Iris pigment epithelial cell (primary cell): ENCODE measurements around the gene MCC.

Experiments
- DNase-seq: peaks from one replicate; pipeline ENCODE4 v3.0.0-alpha.2; 2011; ENCODE audit warnings: low read depth

The MCC gene

DNA sequence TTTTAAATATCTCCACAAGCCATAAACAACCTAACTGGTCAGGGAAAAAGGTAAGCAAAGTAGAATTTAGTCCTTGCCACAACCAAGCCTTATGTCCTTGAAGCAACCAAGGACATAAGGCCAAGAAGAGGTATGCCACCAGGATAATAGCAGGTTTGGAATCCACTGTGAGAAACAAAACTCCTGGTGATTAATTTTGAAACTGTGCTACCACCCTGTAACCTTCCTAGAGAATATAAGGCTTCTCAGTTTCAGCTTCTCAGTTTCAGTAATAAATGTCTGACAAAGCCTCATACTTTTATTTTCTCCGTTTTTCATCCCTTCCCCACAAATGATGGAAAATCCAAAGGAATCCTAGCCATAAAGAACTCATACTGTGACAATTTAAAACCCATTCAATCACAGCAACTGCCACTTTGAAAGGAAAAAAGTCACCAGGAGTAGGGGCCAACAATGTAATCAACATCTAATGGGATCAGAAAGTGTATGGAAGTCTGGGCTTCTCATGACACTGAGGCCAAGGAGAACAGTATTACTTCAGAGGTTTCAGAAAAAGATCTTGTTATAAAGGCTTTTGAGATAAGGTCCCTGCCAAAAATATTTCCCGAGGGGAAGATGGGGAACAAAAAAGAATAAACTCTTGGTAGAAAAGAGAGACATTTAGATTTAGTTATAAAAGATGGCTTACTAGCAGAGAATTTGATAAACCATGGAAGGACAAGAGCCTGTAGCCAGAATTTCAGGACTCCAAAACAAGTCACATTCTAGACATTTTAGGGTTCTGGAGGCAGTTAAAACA lies 242.6 kb downstream of the MCC start:
- DNase-seq: no peak

DNA sequence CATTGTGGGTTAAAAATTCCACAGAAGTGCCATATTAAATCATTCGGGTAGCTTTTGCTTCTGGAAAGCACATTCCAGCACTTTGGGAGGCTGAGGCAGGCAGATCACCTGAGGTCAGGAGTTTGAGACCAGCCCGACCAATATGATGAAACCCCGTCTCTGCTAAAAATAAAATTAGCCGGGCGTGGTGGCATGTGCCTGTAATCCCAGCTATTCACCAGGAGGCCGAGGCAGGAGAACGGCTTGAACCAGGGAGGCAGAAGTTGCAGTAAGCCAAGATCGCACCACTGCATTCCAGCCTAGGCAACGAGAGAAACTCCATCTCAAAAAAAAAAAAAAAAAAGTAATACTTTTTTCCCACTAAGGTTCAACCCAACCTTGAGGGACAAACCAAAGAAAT lies 243.3 kb downstream of the MCC start:
- DNase-seq: no peak

DNA sequence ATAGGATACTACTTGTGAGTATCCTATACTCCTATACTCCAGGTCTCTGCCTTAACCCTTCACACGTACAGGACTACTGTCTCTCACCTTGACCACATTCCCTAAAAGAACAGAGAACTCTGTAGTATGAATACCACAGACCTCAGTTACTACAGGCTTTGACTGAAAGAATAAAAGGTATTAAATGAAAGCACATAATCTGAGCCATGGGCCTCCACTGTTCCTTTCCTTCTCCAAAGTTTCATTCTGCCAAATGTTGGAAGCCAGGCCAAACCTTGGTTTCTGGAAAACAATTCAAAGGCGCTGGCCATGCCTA lies 244.9 kb downstream of the MCC start:
- no peak for DNase-seq

DNA sequence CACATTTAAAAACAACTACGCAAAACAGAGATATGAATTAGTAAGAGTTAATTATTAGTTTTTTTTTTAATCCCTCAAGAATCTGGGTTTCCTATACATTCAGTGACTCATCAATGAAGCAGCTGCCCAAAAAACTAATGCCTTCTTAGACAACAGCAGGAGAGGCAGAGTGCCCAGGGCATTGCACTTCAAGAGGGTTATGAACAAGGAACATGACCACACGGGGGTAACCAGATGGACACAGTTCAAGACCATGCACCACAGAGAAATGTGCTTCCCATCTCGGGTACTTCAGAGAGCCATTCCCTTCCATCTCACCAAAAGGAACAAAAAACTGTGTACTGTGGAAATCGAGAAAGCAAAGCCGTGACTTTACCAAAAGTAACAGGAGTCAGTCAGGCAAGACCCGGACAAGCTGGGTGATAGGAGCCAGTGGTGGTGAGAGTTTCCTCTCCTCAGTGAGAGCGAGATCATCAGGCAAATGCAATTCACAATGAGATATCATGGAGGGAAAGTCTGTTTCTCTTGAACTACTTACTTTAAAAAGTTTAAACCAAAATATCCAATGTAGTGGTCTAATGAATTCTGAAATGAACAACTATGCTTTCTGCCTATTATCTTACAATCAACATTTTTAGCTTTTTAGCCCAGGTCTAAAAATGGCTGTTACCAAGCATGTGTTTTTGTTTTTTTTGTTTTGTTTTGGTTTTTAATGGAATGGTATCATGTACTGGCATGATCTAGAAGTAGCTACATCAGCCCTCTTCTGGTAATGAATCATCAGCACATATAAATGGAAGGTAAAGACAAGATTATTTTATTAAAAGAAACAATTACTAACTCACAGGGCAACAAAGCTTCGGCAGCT lies 245.5 kb downstream of the MCC start:
- DNase-seq: no peak

DNA sequence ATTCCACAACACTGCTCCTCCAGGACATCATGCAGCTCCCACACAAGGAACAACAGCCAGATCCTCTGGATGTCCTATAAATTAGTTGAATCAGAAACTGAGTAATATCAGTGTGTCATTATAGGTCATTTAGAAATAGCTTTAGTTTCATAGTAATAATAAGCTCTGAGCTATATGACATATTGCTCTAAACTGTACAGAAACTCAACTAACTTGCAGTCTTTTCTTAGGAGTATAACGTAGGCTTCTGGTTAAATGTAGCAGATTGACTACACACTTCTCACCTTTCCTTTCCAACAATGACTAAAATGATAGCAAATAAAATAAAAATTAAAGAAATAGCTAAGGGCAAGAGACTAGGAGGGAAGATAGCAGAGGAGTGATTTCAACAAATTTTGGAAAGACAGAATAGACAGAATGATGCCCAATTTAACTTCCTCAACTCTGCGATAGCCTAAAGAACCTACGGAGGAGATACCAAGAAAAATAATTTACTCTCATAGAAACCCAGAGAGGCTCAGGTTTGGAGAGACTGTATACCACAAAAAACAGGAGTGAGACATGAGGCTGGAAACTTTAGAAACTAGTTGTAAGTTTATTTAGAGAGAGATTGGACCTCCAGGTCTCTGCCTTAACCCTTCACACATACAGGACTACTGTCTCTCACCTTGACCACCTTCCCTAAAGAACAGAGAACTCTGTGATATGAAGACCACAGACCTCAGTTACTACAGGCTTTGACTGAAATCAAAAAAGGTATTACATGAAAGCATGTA lies 247.1 kb downstream of the MCC start:
- no peak for DNase-seq

DNA sequence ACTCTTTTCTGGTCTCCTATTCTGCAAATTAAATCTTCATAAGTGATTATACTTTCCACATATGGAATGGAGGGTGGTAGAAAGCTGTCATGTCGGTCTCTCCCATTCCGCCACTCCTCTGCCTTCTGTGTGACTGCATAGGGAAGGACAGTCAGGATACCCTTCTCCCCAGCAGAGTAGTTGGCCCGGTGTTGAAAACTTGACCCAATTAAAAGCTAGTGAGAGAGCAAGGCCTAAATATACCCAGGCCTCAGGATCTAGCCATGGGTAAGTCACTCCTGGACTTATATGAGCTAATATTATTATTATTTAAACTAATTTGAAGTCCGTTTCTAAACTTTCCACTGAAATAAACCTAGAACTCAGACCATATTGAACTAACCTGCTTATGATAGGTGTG lies 248.2 kb downstream of the MCC start:
- DNase-seq: no peak

DNA sequence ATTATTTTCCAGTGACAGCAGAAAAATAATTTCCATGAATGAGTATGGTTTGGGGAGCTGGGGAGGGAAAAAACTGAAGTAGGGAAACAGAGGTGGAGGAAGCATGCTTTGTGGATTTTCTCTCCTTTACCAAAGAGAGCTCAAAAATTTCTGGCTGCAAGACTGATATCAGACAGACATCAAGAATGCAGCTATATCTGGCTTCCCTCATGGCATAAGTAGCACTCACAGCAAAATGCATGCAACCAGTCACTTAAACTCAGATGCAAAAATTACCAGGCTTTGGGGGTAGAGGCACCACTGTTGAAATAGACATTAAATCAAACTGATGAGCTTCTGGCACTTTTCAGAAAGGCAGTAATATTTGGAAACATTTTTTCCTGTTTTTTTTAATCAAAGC lies 250.4 kb downstream of the MCC start:
- no peak for DNase-seq

DNA sequence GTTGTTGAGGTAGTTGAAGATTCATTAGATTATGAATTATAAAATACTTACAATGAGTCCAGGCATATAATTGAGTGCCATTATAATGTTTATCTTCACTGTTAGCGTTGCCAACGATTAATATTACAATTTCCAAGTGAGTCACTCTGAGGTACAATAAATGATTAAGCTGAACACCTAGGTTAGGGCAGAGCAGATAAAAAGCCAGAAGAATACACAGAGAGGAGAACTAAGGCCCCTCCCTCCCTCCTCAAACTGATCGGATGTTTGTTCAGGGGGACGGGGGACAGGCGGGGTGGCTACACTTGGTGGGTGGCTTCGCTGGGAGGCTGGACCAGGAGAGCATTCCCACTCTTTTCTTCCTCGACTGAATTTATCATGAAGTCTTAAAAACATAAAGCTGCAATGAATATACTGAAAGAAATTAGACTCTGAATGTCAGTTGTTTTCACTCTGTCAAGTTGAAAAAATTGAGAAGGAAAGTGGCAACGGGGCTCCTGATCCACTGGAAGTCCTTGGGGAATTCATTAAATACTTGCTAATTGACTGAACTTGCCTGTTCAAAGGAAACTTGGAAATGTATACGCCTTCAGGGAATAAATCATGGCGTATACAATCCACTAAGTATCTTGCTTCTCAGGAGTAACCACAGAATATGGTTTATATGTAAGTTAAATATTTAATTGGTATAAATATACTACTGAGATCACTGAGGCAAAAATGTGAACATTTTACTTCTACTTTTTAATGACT lies 251.5 kb downstream of the MCC start:
- DNase-seq: no peak

DNA sequence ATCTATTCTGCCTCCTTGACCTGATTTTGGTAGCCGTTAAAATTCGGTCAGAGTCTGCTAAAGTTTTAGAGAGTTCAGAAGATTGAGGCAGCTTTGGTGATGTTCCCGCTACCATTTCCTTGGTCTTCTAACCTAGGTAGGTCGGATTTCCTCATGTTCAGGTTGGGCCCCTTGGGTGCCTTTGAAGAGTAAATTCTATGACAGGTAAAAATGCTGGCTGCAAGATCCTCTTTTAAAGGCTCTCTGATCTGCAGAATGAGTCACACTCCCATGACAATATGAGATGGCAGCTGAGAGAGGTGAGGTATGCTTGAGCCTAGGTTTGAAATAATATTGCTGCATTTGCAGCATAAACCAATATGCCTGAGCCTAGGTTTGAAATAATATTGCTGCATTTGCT lies 252.4 kb downstream of the MCC start:
- DNase-seq: no peak

DNA sequence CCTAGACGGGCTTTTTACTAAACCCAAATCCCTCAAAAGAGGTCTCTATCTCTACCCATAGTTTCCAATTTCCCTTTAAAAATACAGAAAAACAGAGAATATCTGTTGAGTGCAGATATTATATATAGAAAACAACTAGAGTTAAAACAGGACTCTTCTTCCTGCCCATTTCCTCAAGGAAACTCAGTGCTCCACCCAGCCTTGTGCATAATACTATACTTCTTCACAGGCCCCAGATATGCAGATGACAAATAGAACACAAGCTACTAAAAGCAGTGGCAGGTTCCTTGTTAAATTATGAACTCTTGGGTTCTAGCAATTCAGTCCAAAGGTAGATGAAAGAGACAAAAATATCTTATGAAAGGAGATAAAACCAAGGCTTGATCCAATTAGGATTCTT lies 253.7 kb downstream of the MCC start:
- no peak for DNase-seq

DNA sequence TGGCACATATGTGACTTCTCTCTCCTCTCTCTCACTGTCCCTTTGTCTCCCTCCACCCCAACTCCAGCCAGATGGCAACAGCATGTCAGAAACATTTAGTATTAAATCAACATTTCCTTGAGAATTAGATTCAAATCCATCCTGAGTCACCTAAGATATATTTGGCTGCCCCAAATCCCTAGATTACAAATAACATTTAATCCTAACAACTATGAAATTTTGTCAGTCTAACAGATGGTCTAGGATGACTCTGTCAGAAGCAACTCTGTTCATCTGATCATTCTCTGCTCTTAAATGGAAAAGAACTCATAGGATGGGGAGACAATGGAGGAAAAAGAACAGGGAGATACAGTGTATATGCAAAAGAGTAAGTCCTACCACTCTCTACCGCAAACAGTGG lies 254.6 kb downstream of the MCC start:
- DNase-seq: no peak

DNA sequence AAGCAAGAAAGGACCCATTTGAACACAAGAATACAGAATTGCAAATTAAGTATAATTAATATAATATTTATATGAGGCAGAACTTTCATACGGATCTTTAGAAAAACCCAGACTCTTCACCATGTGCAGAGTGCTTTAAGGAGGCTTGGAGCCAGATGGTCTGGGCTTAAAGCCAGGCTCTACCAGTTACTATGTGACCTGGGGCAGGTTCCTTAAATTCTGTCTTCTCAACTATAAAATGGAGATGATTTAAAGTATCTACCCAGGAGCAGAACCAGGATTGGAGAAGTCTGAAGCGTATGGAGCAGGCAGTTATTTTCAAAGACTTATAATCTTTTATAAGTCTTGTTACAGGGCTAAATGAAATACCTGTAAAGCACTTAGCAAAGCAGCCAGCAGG lies 255.6 kb downstream of the MCC start:
- DNase-seq: peak; percentile 38

DNA sequence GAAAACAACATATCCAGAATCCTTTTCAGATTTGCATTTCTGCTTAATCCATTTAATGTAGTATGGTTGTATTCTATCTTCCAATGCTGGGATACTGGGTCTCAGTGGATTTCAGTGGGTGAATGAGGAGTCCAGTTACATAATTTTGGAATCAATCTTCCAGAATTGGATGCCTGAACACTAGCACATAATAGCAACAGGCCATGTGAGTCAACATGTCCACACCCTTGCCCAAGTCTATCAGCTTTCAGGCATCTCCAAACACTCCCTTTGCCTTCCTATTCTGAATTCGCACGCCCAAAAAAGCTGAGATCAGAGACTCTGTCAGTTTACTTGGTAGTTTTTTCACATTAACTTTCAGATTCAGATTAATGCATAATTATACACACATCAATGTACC lies 256.0 kb downstream of the MCC start:
- DNase-seq: no peak

DNA sequence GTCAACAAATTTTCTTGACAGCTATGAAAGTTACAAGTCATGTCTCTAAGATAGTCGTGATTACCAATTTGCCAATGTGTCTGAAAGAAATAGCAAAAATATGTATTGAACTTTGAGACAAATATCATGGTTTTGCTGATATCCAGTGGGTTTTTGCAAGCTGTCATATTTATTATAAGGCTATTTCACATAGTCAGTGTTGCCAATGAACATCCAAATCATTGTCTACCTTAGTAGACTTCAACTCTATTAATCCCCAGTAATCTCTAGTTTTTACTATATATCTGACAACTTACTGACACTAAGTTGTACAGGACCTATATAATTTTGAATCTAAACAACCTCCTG lies 256.6 kb downstream of the MCC start:
- no peak for DNase-seq

DNA sequence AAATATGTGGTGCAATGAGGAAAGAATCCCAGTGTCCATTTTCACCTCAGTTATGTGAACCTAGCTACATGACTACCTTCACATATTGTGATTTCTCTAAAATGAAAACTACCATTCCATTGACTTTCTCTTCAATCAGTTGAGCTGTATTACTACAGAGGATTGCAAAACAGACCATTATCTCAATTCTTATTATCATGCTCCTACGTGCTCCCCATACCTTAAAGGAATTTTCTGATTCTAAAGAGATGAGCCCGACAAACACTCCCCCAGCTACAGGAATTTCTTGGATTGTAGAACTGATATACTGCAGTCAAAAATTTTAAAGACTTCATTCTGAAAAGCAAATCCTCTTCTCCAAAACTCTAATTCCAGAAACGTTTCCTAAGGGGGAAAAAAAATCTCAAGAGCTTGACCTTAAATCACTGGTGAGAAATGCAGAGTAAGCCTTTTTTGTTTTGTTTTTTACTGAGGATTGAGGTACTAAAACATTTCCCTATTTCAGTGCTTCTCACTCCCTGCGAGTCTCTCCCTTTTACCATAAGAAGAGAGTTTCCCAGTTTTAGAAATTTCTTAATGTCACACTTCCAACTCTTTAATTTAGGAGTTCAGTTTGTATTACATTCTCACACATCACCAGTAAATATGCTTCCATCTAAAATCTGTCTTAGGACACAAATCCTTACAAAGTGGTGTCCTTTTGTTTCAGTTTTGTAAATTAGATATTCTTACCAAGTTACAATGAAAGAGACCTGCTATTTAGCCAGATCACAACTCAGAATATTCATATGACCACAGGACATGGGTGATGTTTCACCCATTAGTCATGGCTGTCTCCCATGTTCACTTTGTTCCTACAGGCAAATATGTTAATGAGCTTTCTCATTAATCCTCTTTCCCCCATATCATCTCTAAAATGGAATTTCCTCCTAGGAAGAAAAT lies 257.3 kb downstream of the MCC start:
- peak; percentile 68 for DNase-seq

DNA sequence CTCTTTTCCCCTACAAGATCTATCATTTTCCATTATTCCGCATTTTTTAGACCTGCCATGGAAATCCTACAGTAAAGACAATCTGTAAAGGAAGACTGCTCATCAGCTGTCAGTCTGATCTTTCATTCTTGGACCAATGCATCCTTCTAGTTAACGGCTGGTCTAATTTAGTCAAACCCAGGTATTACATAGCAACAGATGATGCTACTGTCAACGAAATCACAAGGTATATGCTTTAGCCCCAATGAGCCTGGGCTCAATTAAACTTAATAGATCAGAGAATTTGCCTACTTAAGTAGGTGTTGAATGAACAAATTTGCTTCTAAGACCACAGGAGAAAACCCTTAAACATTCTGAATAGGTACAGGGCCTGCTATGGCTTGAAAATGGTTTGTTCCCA lies 260.5 kb downstream of the MCC start:
- DNase-seq: no peak

DNA sequence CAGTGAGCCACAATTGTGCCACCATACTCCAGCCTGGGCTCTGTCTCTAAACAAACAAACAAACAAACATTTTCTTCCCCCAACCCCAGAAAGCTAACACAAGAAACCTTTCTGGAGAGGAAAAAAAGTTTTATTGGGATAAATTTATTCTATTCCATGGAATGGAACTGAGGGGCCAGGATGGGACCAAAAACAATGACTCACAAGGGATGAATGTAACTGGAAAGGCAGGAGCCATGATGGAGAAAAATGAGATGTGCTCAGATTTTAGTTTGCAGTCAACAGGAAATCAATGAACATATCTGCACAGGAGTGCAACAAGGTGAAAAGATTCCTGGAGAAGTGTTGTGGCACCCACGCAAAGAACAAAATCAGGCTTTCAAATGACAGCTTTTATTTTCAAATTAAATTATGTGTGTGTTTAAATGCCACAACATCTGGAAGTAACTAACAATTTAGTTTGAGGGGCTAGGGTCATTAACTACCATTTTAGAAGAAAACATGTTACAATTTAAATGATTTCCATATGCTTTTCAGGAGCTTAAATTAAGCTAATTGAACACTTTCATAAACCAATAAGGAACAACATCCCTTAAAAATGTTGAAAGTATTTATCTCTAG lies 262.0 kb downstream of the MCC start:
- no peak for DNase-seq

DNA sequence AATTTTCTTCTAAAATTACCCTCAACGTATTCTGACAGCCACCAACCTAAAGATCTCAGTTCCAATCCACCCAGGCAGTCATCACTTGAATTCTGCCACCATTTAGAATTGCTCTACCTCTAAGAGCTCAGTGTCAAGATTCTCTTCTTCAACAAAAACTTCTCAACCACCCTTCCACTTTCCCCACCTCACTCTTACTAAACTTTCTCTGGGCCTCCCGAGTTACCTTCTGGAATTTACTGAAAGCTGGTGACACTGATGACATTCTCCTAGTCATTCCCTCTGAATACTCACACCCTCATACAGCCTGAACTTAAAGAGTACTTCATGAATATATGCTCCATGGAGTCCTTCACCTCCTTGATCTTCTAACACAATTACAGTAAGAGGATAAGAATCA lies 263.0 kb downstream of the MCC start:
- DNase-seq: no peak

DNA sequence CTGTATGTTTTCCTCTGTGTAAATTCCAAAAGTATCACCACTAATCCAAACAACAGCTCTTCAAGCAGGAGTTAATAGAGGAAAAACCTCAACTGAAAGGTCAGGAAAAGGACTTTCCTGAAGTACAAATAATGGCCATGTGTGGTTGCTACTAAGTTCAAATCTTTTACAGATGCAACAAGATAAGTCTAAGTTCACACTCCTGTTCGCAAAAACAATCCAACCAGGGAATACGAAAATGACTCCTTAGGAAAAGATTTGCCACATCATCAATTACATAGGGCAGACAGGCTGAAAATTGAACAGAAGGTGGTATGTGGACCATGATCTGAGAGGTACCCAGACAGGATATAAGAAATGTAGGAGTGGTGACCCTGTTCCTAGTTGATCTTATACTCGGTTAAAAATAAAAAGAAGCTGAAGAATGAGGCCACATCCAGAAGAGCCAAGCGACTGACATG lies 263.6 kb downstream of the MCC start:
- DNase-seq: peak; percentile 39

DNA sequence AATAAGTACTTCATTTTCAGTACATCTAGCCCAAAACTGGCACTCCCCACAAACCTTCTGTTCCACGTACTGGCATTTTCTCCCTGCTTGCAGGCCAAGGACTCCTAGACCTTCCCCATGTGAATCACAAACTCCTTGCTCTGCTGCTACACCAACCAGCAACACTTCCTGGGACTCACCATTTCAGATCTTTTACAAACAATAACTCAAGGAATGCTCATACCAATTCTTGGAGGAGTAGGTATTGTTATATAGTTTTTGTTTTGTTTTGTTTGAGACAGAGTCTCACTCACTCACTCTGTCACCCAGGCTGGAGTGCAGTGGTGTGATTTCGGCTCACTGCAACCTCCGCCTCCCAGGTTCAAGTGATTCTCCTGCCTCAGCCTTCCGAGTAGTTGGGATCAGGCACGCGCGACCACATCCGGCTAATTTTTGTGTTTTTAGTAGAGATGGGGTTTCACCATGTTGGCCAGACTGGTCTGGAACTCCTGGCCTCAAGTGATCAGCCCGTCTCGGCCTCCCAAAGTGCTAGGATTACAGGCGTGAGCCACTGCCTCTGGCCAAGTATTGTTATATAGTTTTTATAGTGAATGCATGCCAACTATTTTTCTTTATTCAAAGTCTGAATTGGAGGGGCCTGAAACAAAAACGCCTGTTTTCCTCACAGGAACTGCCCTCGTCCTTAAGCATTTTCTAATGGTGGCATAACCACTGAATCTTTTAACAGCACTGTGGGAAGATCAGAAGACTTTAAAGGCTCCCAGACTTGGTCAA lies 264.2 kb downstream of the MCC start:
- DNase-seq: no peak
